A549 (cell line): ENCODE results near the gene NUDT16.

Source experiments
- CTCF ChIP-seq: fragments of >200 bp; sonication (Bioruptor Twin); formaldehyde crosslinking; IDR thresholded peaks from 3 replicates; pipeline ENCODE4 v1.5.1; 2016
- RCOR1 ChIP-seq: fragments of 150-350 bp; IDR thresholded peaks from 2 replicates; pipeline ENCODE4 v1.6.1; 2014; ENCODE audit warnings: antibody characterized with exemption, low read length, low read depth
- TF ChIP-seq, protein P1 (sequence below): IDR thresholded peaks from 2 replicates; pipeline ENCODE4 v1.6.1; 2012

GRCh38 chr3:131421301-131421700 lies 39.7 kb downstream of the NUDT16 start:
- TF ChIP-seq CTCF (no peak), RCOR1 (no peak)
- TF ChIP-seq, protein P1, sequence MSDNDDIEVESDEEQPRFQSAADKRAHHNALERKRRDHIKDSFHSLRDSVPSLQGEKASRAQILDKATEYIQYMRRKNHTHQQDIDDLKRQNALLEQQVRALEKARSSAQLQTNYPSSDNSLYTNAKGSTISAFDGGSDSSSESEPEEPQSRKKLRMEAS: no peak
